H9 (cell line): ENCODE results near the gene SCAF11. TPM values are rescaled to one million over a fixed set of nuclear protein-coding genes. Genes with fewer than 3 reads are reported as not detected.

Experiments
- DNase-seq: peaks from one replicate; pipeline ENCODE4 v3.0.0-alpha.2; 2017
- H2AFZ ChIP-seq: one replicate; pipeline ENCODE4 v1.6.1; 2013; ENCODE audit warnings: mild to moderate bottlenecking, low read length, control low read depth, moderate library complexity
- H2AK5ac ChIP-seq: 2 replicates; pipeline ENCODE4 v1.6.1; 2013; ENCODE audit warnings: low read length, control low read depth, mixed read lengths; ENCODE audit not compliant: insufficient read length
- H2BK120ac ChIP-seq: one replicate; pipeline ENCODE4 v1.6.1; 2013; ENCODE audit warnings: low read depth, mild to moderate bottlenecking, low read length, control low read depth, inconsistent platforms; ENCODE audit not compliant: poor library complexity, severe bottlenecking
- H2BK12ac ChIP-seq: 2 replicates; pipeline ENCODE4 v1.6.1; 2013; ENCODE audit warnings: low read length, control low read depth, mixed read lengths, low read depth; ENCODE audit not compliant: insufficient read length
- H2BK15ac ChIP-seq: 2 replicates; pipeline ENCODE4 v1.6.1; 2013; ENCODE audit warnings: low read depth, low read length, control low read depth
- H2BK20ac ChIP-seq: one replicate; pipeline ENCODE4 v1.6.1; 2013; ENCODE audit warnings: low read depth, mild to moderate bottlenecking, low read length, control low read depth, inconsistent platforms; ENCODE audit not compliant: poor library complexity, severe bottlenecking
- H2BK5ac ChIP-seq: 2 replicates; pipeline ENCODE4 v1.6.1; 2013; ENCODE audit warnings: low read length, control low read depth, mixed read lengths; ENCODE audit not compliant: insufficient read length
- H3K14ac ChIP-seq: 2 replicates; pipeline ENCODE4 v1.6.1; 2013; ENCODE audit warnings: low read length, control low read depth; ENCODE audit not compliant: insufficient read depth
- H3K18ac ChIP-seq: 2 replicates; pipeline ENCODE4 v1.6.1; 2013; ENCODE audit warnings: low read depth, mild to moderate bottlenecking, mixed read lengths, low read length, control low read depth; ENCODE audit not compliant: insufficient read length
- H3K23ac ChIP-seq: 2 replicates; pipeline ENCODE4 v1.6.1; 2013; ENCODE audit warnings: low read length, control low read depth, mixed read lengths, low read depth; ENCODE audit not compliant: insufficient read length
- H3K23me2 ChIP-seq: 2 replicates; pipeline ENCODE4 v1.6.1; 2013; ENCODE audit warnings: low read depth, mild to moderate bottlenecking, mixed read lengths, low read length, control low read depth; ENCODE audit not compliant: insufficient read length, poor library complexity, severe bottlenecking
- H3K27ac ChIP-seq: 2 replicates; pipeline ENCODE4 v1.5.1; 2013; ENCODE audit warnings: low read length, control low read depth, mixed read lengths, low read depth; ENCODE audit not compliant: insufficient read length
- H3K27me3 ChIP-seq: 2 replicates; pipeline ENCODE4 v1.6.1; 2013; ENCODE audit warnings: low read length, control low read depth, inconsistent platforms; ENCODE audit not compliant: insufficient read depth
- H3K4ac ChIP-seq: 2 replicates; pipeline ENCODE4 v1.6.1; 2013; ENCODE audit warnings: low read depth, mild to moderate bottlenecking, control low read depth, inconsistent platforms, low read length, moderate library complexity
- H3K4me1 ChIP-seq: 2 replicates; pipeline ENCODE4 v1.6.1; 2013; ENCODE audit warnings: low read length, control low read depth, inconsistent platforms; ENCODE audit not compliant: insufficient read depth
- H3K4me2 ChIP-seq: 2 replicates; pipeline ENCODE4 v1.6.1; 2013; ENCODE audit warnings: low read length, control low read depth, mixed read lengths; ENCODE audit not compliant: insufficient read length, insufficient read depth
- H3K56ac ChIP-seq: 2 replicates; pipeline ENCODE4 v1.6.1; 2013; ENCODE audit warnings: low read depth, mild to moderate bottlenecking, mixed read lengths, low read length, control low read depth; ENCODE audit not compliant: insufficient read length
- H3K79me1 ChIP-seq: 2 replicates; pipeline ENCODE4 v1.6.1; 2013; ENCODE audit warnings: low read depth, mild to moderate bottlenecking, moderate library complexity, low read length, control low read depth, inconsistent platforms; ENCODE audit not compliant: insufficient read depth, poor library complexity, severe bottlenecking
- H3K79me2 ChIP-seq: 2 replicates; pipeline ENCODE4 v1.6.1; 2013; ENCODE audit warnings: low read length, control low read depth, inconsistent platforms; ENCODE audit not compliant: insufficient read depth
- H3K9ac ChIP-seq: 2 replicates; pipeline ENCODE4 v1.6.1; 2013; ENCODE audit warnings: low read length, control low read depth, mixed read lengths; ENCODE audit not compliant: insufficient read length; ENCODE audit errors: extremely low read depth
- H3K9me3 ChIP-seq: one replicate; pipeline ENCODE4 v1.6.1; 2013; ENCODE audit warnings: low read depth, low read length, inconsistent platforms; ENCODE audit not compliant: control insufficient read depth
- H3T11ph ChIP-seq: one replicate; pipeline ENCODE4 v1.6.1; 2013; ENCODE audit warnings: mild to moderate bottlenecking, low read length, control low read depth, inconsistent platforms
- H4K20me1 ChIP-seq: one replicate; pipeline ENCODE4 v1.6.1; 2013; ENCODE audit not compliant: control insufficient read depth, insufficient read length, insufficient read depth
- H4K5ac ChIP-seq: 2 replicates; pipeline ENCODE4 v1.6.1; 2013; ENCODE audit warnings: low read depth, mild to moderate bottlenecking, mixed read lengths, low read length, control low read depth; ENCODE audit not compliant: insufficient read length
- H4K8ac ChIP-seq: replicated peaks from 2 replicates; pipeline ENCODE4 v1.6.1; 2013; ENCODE audit warnings: low read length, control low read depth, mixed read lengths, low read depth; ENCODE audit not compliant: insufficient read length
- H4K91ac ChIP-seq: 2 replicates; pipeline ENCODE4 v1.6.1; 2013; ENCODE audit warnings: low read depth, mild to moderate bottlenecking, moderate library complexity, mixed read lengths, low read length, control low read depth; ENCODE audit not compliant: insufficient read length
- H3K27ac Mint-ChIP-seq, 3 experiments: 2 replicates in 2 of 3; 3 replicates in 1 of 3; pipeline ENCODE4 v1.8.0; 2020 to 2021; ENCODE audit warnings: mixed read lengths in 3 of 3, mild to moderate bottlenecking in 1 of 3, moderate library complexity in 1 of 3
- H3K27me3 Mint-ChIP-seq: 2 replicates; pipeline ENCODE4 v1.8.0; 2021; ENCODE audit warnings: low read depth, mild to moderate bottlenecking, moderate library complexity, mixed read lengths
- H3K36me3 Mint-ChIP-seq, 3 experiments: 2 replicates in 2 of 3; 3 replicates in 1 of 3; pipeline ENCODE4 v1.8.0; 2020 to 2021; ENCODE audit warnings: low read depth in 3 of 3, mixed read lengths in 3 of 3; ENCODE audit not compliant: insufficient read depth in 1 of 3
- H3K4me1 Mint-ChIP-seq, 2 experiments: 2 replicates each; pipeline ENCODE4 v1.8.0; 2020; ENCODE audit warnings: mixed read lengths in 2 of 2
- H3K4me3 Mint-ChIP-seq, 2 experiments: 2 replicates in 1 of 2; 3 replicates in 1 of 2; pipeline ENCODE4 v1.8.0; 2020 to 2021; ENCODE audit warnings: mild to moderate bottlenecking in 2 of 2, mixed read lengths in 2 of 2, moderate library complexity in 1 of 2
- H3K9me3 Mint-ChIP-seq, 2 experiments: 2 replicates in 1 of 2; 3 replicates in 1 of 2; pipeline ENCODE4 v1.8.0; 2020; ENCODE audit warnings: mild to moderate bottlenecking in 2 of 2, mixed read lengths in 2 of 2, moderate library complexity in 1 of 2
- WGBS: extraction: QIAGEN DNeasy Blood & Tissue Kit; methylation state at CpG from one replicate; pipeline ENCODE4 v1.1.7; 2013; ENCODE audit warnings: missing lambda C conversion rate, low lambda C conversion rate, mixed read lengths; ENCODE audit not compliant: insufficient read length; ENCODE audit errors: extremely low coverage; 5-methylcytosine and 5-hydroxymethylcytosine counted together
- total RNA-seq: library from RNA; stranded (reverse); gene quantifications from 2 replicates; pipeline ENCODE4 v1.2.1, GENCODE V29; 2021
- TF ChIP-seq, protein P1 (sequence below): fragments of 200-600 bp; sonication (generic); conservative IDR thresholded peaks from 3 replicates; pipeline ENCODE4 v1.8.0; 2021; ENCODE audit warnings: antibody characterized with exemption, mild to moderate bottlenecking

The SCAF11 gene
- total RNA-seq, 1 experiment from 2014 or later, result 90.8 TPM

DNA sequence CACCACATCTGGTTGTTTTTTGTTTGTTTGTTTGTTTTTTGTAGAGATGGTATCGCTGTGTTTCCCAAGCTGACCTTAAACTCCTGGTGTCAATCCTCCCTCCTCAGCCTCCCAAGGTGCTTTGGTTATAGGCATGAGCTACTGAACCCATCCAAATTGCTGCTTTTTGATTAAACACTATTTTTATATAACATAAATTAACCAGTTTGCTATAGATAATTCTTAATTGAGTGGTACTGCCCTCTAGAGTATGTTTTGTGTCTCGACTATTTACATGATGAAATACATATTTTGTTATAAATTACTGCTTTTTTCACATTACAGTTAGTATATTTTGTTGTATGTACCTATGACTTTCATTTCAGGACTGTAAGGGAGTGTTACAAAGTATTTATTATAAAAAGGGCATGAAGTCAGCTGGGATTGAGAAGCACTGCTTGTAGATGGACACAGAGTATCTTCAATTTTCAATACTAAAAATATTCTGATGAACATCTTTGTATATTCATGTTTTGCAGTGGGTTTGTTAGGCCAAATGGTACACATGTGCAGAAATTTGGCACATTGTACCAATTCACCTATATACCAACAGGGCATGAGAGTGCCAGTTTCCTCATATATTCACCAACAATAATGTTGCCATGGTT is 14.9 kb upstream of the SCAF11 start:
- H3K27ac Mint-ChIP-seq, result no peak overlapping the region
- no peaks in the 10 kb centered on the region for H3K27me3 ChIP-seq
- H3K18ac ChIP-seq, result no peak overlapping the region
- H2BK12ac ChIP-seq, result peak overlapping the region; percentile 51
- no peak overlapping the region for H4K8ac ChIP-seq
- H2BK120ac ChIP-seq, result no peak overlapping the region
- H2AFZ ChIP-seq, result no peak overlapping the region
- H3K27ac ChIP-seq, result no peak overlapping the region
- no peak overlapping the region for H3K4ac ChIP-seq
- TF ChIP-seq, protein P1, sequence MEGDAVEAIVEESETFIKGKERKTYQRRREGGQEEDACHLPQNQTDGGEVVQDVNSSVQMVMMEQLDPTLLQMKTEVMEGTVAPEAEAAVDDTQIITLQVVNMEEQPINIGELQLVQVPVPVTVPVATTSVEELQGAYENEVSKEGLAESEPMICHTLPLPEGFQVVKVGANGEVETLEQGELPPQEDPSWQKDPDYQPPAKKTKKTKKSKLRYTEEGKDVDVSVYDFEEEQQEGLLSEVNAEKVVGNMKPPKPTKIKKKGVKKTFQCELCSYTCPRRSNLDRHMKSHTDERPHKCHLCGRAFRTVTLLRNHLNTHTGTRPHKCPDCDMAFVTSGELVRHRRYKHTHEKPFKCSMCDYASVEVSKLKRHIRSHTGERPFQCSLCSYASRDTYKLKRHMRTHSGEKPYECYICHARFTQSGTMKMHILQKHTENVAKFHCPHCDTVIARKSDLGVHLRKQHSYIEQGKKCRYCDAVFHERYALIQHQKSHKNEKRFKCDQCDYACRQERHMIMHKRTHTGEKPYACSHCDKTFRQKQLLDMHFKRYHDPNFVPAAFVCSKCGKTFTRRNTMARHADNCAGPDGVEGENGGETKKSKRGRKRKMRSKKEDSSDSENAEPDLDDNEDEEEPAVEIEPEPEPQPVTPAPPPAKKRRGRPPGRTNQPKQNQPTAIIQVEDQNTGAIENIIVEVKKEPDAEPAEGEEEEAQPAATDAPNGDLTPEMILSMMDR, result peak; percentile 43; the same call in 2 of the 3 replicates
- H3K4me1 ChIP-seq, result peaks cover 3% of the 10 kb centered on the region; the same call in 1 of the 2 replicates
- peaks cover 9 to 17% of the 10 kb centered on the region in 2 experiments for H3K4me1 Mint-ChIP-seq
- peaks cover 13 to 19% of the 10 kb centered on the region in 2 experiments; a peak in 4 of 5 replicates for H3K9me3 Mint-ChIP-seq
- no peak overlapping the region for H3K4me3 Mint-ChIP-seq
- no peak overlapping the region for H3K9ac ChIP-seq
- H2BK15ac ChIP-seq, result no peak overlapping the region
- H3K9me3 ChIP-seq, result no peaks in the 10 kb centered on the region
- H3T11ph ChIP-seq, result no peak overlapping the region
- no peak overlapping the region for H3K56ac ChIP-seq
- H4K5ac ChIP-seq, result no peak overlapping the region
- no peak overlapping the region for H3K14ac ChIP-seq
- no peak overlapping the region for H2BK20ac ChIP-seq
- no peaks in the 10 kb centered on the region for H3K27me3 Mint-ChIP-seq
- no peaks in the 10 kb centered on the region for H3K79me2 ChIP-seq
- H2BK5ac ChIP-seq, result no peak overlapping the region
- no peak overlapping the region for H3K23ac ChIP-seq
- no peaks in the 10 kb centered on the region for H3K23me2 ChIP-seq
- no peak overlapping the region for H4K91ac ChIP-seq
- H3K79me1 ChIP-seq, result no peaks in the 10 kb centered on the region
- no peak overlapping the region for H2AK5ac ChIP-seq
- no CpG with 5 or more reads among the region's 2 CpGs for WGBS
- DNase-seq, result no peak
- H3K4me2 ChIP-seq, result peak overlapping the region; percentile 36
- H3K36me3 Mint-ChIP-seq, result peaks cover 7 to 15% (median 12%) of the 10 kb centered on the region in 3 experiments
- no peaks in the 10 kb centered on the region for H4K20me1 ChIP-seq
